Breast epithelium (tissue), 4 donors: ENCODE results near the gene FAM89B. TPM values are rescaled to one million over a fixed set of nuclear protein-coding genes. Genes with fewer than 3 reads are reported as not detected.
"Not testable (repeated sequence)": the region's sequence is repeated elsewhere in the genome, so short reads cannot be mapped to it uniquely, and the experiment has no call there.

Experiments
- DNase-seq, 2 donors: peaks; one replicate each; pipeline ENCODE4 v3.0.0-alpha.2; 2019; ENCODE audit warnings: low spot score in 2 of 2
- H3K27ac ChIP-seq, 2 donors: fragments of 200-600 bp; sonication (generic) in 1 of 2; one replicate each; pipeline ENCODE4 v1.5.1; 2016 to 2019; ENCODE audit warnings: mild to moderate bottlenecking in 1 of 2
- H3K27me3 ChIP-seq, 2 donors: fragments of 200-600 bp; sonication (generic) in 1 of 2; one replicate each; pipeline versions ENCODE4 v1.5.1 to v1.6.0; 2017 to 2019; ENCODE audit warnings: control low read depth in 1 of 2, mild to moderate bottlenecking in 1 of 2
- H3K36me3 ChIP-seq: fragments of 200-600 bp; one replicate; pipeline ENCODE4 v1.5.1; 2019
- H3K4me1 ChIP-seq, 2 donors: fragments of 200-600 bp; sonication (generic); one replicate each; pipeline ENCODE4 v1.5.1; 2016 to 2019; ENCODE audit warnings: control low read depth in 1 of 2
- H3K4me3 ChIP-seq, 3 donors: fragments of 200-600 bp; sonication (generic); 1 replicate in 2 of 3; 2 replicates in 1 of 3; pipeline ENCODE4 v1.5.1; 2016 to 2019; ENCODE audit warnings: mild to moderate bottlenecking in 3 of 3, moderate library complexity in 2 of 3
- H3K9me3 ChIP-seq, 2 donors: fragments of 200-600 bp; sonication (generic) in 1 of 2; one replicate each; pipeline ENCODE4 v1.5.1; 2016 to 2019; ENCODE audit warnings: control low read depth in 1 of 2
- CTCF ChIP-seq, 3 donors: fragments of 450-650 bp; IDR thresholded peaks; one replicate each; pipeline ENCODE4 v1.5.1; 2016 to 2017; ENCODE audit warnings: antibody characterized with exemption in 3 of 3, mild to moderate bottlenecking in 3 of 3, moderate library complexity in 3 of 3
- POLR2A ChIP-seq: fragments of 450-650 bp; IDR thresholded peaks from one replicate; pipeline ENCODE4 v1.6.1; 2016; ENCODE audit warnings: antibody characterized with exemption, mild to moderate bottlenecking, moderate library complexity
- POLR2AphosphoS5 ChIP-seq, 3 donors: sonication (generic); formaldehyde crosslinking; IDR thresholded peaks; one replicate each; pipeline ENCODE4 v1.6.1; 2017; ENCODE audit warnings: antibody characterized with exemption in 3 of 3
- intact Hi-C: fragments of 100-400 bp; cut with DNase I; formaldehyde crosslinking; loops from one replicate; pipeline ENCODE4 v1.15.1; 2023; ENCODE audit warnings: low total_unique reads
- total RNA-seq, 3 donors: library from RNA; depleted of rRNA; stranded (reverse); fragments of >200 nt; gene quantifications; one replicate each; pipeline ENCODE4 v1.1.0, GENCODE V29; 2016

The FAM89B gene
- total RNA-seq, 3 donors from 2014 or later: 37.4 to 51.4 (median 40.8) TPM

GRCh38 chr11:65559951-65560537 is 12.3 kb upstream of the FAM89B start:
- H3K36me3 ChIP-seq: no peaks in the 10 kb centered on the region
- H3K9me3 ChIP-seq: no peaks in the 10 kb centered on the region
- H3K27me3 ChIP-seq: no peaks in the 10 kb centered on the region
- peak in 1 of 2 donors; percentile 74 for DNase-seq
- intact Hi-C loops: no loop called here
- H3K4me1 ChIP-seq: peaks cover 25 to 36% of the 10 kb centered on the region in 2 donors
- H3K27ac ChIP-seq: peak overlapping the region; percentile 99
- TF ChIP-seq POLR2A (no peak), POLR2AphosphoS5 (IDR thresholded peaks at IDR 0.05) (no peak), CTCF (IDR thresholded peaks at IDR 0.05) (no peak)
- no peak overlapping the region for H3K4me3 ChIP-seq

- no peak for DNase-seq
- Histone ChIP-seq H3K36me3 (no peaks in the 10 kb centered on the region), H3K27ac (peak overlapping the region; percentile 99), H3K27me3 (no peaks in the 10 kb centered on the region), H3K9me3 (no peaks in the 10 kb centered on the region), H3K4me1 (peaks cover 19 to 28% of the 10 kb centered on the region in 2 donors), H3K4me3 (no peak overlapping the region)
- TF ChIP-seq POLR2A (no peak), CTCF (IDR thresholded peaks at IDR 0.05) (no peak), POLR2AphosphoS5 (IDR thresholded peaks at IDR 0.05) (no peak)
- intact Hi-C loops: no loop called here
Observed at GRCh38 chr11:65560555-65561418, 11.6 kb upstream of the FAM89B start.

GRCh38 chr11:65562020-65562419 is 10.3 kb upstream of the FAM89B start:
- Histone ChIP-seq H3K4me1 (peaks cover 9 to 20% of the 10 kb centered on the region in 2 donors), H3K27ac (no peak overlapping the region)

GRCh38 chr11:65562788-65563187 is 9.6 kb upstream of the FAM89B start:
- Histone ChIP-seq H3K9me3 (no peaks in the 10 kb centered on the region), H3K4me1 (peaks cover 9 to 20% of the 10 kb centered on the region in 2 donors), H3K36me3 (no peaks in the 10 kb centered on the region), H3K27ac (no peak overlapping the region), H3K27me3 (no peaks in the 10 kb centered on the region), H3K4me3 (no peak overlapping the region)
- TF ChIP-seq POLR2AphosphoS5 (IDR thresholded peaks at IDR 0.05) (no peak), POLR2A (no peak), CTCF (IDR thresholded peaks at IDR 0.05) (no peak)
- DNase-seq: no peak
- intact Hi-C loops: no loop called here

More at GRCh38 chr11:65562020-65562419, 10.3 kb upstream of the FAM89B start:
- Histone ChIP-seq H3K4me3 (no peak overlapping the region), H3K36me3 (no peaks in the 10 kb centered on the region), H3K9me3 (no peaks in the 10 kb centered on the region), H3K27me3 (no peaks in the 10 kb centered on the region)
- TF ChIP-seq POLR2AphosphoS5 (IDR thresholded peaks at IDR 0.05) (no peak), POLR2A (no peak), CTCF (IDR thresholded peaks at IDR 0.05) (no peak)
- intact Hi-C loops: no loop called here
- no peak for DNase-seq

GRCh38 chr11:65563601-65564000 is 8.7 kb upstream of the FAM89B start:
- no peak for TF ChIP-seq POLR2AphosphoS5 (IDR thresholded peaks at IDR 0.05)
- TF ChIP-seq CTCF (IDR thresholded peaks at IDR 0.05): no peak
- no peak for TF ChIP-seq POLR2A
- intact Hi-C loops: no loop called here
- DNase-seq: no peak
- H3K27me3 ChIP-seq: no peaks in the 10 kb centered on the region
- no peak overlapping the region for H3K27ac ChIP-seq
- peaks cover 9 to 21% of the 10 kb centered on the region in 2 donors for H3K4me1 ChIP-seq
- no peaks in the 10 kb centered on the region for H3K36me3 ChIP-seq
- H3K4me3 ChIP-seq: no peak overlapping the region
- no peaks in the 10 kb centered on the region for H3K9me3 ChIP-seq

GRCh38 chr11:65564879-65565559 is 7.3 kb upstream of the FAM89B start:
- Histone ChIP-seq H3K4me1 (peaks cover 9 to 23% of the 10 kb centered on the region in 2 donors), H3K27ac (peak overlapping the region in 1 of 2 donors; percentile 46)
- intact Hi-C loops: not testable (repeated sequence)

More at GRCh38 chr11:65564879-65565559, 7.3 kb upstream of the FAM89B start:
- H3K4me3 ChIP-seq, H3K36me3 ChIP-seq, H3K27me3 ChIP-seq, H3K9me3 ChIP-seq, DNase-seq: not testable (repeated sequence)
